GM18519 (cell line): ENCODE measurements around the gene BNC2.
A peak's percentile ranks its signal among the peaks of the same experiment; 100 is the strongest.

Source experiments
- ATAC-seq: cut with Tn5 transposase; IDR thresholded peaks from one replicate; pipeline ENCODE4 v1.9.1; 2021; ENCODE audit warnings: mild to moderate bottlenecking, moderate library complexity; ENCODE audit not compliant: unreplicated experiment, low FRiP score

The BNC2 gene

GRCh38 chr9:16527573-16527972 lies 342.9 kb downstream of the BNC2 start:
- no peak for ATAC-seq

DNA sequence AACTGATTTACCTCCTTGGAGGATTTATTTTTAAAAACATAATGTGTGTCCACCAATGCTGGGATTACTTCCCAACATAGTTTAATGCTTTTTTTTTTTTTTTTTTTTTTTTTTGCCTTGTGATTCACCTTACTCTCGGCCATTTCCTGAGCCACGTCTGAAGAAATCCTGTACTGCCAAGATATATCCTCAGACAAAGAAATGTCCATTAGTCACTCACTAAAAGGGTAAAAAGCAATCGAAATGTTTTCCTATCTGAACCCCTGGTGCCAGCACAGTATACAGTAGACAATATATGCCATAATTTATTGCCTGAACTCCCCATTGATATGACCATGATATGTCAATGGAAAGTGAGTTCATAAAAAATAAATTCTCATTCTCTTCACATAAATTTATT lies 344.1 kb downstream of the BNC2 start:
- no peak for ATAC-seq

- no peak for ATAC-seq
Measured at GRCh38 chr9:16524823-16525222, 345.6 kb downstream of the BNC2 start.

- peak; percentile 55 for ATAC-seq
Measured at GRCh38 chr9:16524078-16524477, 346.4 kb downstream of the BNC2 start.

DNA sequence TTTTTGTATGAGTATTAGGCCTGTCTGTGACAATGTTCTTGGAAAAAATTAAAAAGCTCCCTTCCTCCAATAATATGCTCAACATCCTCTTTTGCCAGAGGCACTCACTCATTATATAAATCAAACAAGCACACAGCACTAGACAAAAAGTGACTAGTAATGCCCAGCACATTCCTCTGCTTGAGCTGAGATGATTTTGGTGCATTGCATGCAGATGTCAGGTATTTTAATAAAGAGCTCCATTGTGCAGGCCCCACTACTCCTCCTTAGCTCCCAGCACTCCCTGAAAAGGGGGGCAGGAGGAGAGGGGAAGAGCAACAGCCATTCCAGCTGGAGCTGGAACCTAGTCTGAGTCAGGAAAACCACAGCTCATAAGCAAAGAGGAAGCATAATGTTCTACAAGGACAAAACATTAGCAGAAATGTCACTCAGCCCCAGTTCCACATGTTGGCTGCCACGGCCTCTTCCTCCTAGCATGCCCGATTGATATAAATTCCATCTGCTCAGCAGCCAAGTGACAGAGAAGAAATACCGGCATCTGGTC lies 348.5 kb downstream of the BNC2 start:
- ATAC-seq: no peak

GRCh38 chr9:16519001-16519400 lies 351.5 kb downstream of the BNC2 start:
- ATAC-seq: no peak

DNA sequence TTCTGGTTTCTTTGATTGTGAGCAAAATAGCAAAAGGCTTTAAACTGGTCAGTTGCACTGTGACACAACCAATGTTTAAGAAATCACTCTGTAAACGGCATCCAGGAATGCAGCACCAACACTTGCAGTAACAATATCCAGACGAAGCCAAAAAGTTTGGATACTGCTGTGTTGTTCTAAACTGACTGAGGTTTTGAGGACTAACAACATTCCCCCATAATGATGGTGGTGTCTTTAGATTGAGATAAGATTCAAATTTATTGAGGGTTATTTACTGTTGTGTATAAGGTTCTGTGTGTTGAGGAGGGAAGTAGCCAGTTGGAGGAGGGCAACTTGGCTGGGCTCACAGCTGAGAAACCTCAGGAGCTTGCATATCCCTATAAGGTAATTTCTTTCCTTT lies 353.6 kb downstream of the BNC2 start:
- no peak for ATAC-seq

GRCh38 chr9:16515879-16516301 lies 354.6 kb downstream of the BNC2 start:
- ATAC-seq: no peak

DNA sequence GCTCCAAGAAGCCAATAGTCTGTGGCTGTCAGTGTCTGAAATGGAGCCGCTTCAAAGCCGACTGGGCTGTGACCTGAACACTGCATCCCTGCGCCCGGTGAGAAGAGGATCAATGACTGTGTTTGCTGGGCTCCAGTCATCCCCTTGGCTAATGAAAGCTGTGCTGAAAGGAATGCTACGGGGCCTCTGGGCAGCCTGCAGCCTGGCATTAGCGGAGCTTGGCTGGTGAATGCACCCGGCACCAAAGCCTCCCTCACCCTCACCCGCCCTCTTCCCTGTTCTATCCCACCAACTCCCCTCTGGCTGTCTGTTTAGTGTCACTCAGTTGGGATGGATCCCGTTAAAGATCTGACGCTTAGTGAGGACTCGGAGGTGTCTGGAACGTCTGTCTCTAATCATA lies 355.3 kb downstream of the BNC2 start:
- no peak for ATAC-seq

DNA sequence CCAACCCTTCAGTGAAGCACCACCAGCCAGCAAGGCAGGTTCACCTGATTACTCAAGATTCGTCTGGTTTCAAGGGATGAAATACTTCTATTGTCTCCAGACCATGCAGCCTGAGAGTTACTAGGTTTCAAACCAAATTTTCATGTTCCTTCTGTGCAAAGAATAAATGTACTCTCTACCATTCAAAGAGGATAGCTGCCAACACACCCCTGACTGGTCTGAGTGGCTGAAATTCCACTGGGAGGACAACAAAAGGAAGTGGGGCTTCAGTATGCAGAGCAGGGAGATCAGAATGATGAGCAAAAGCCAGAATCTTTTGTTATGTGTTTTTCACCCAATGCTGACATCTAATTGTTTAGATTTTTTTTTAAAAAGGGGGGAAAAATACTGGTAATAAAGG lies 356.3 kb downstream of the BNC2 start:
- ATAC-seq: no peak

- ATAC-seq: no peak
Measured at GRCh38 chr9:16512281-16512680, 358.2 kb downstream of the BNC2 start.

GRCh38 chr9:16510482-16510881 lies 360.0 kb downstream of the BNC2 start:
- no peak for ATAC-seq

GRCh38 chr9:16509997-16510396 lies 360.5 kb downstream of the BNC2 start:
- no peak for ATAC-seq

- no peak for ATAC-seq
Measured at GRCh38 chr9:16505199-16505598, 365.3 kb downstream of the BNC2 start.

GRCh38 chr9:16501726-16502125 lies 368.7 kb downstream of the BNC2 start:
- no peak for ATAC-seq

- no peak for ATAC-seq
Measured at GRCh38 chr9:16501141-16501540, 369.3 kb downstream of the BNC2 start.

- no peak for ATAC-seq
Measured at GRCh38 chr9:16500386-16500785, 370.1 kb downstream of the BNC2 start.

GRCh38 chr9:16499892-16500291 lies 370.6 kb downstream of the BNC2 start:
- ATAC-seq: no peak

GRCh38 chr9:16496908-16497307 lies 373.6 kb downstream of the BNC2 start:
- no peak for ATAC-seq

DNA sequence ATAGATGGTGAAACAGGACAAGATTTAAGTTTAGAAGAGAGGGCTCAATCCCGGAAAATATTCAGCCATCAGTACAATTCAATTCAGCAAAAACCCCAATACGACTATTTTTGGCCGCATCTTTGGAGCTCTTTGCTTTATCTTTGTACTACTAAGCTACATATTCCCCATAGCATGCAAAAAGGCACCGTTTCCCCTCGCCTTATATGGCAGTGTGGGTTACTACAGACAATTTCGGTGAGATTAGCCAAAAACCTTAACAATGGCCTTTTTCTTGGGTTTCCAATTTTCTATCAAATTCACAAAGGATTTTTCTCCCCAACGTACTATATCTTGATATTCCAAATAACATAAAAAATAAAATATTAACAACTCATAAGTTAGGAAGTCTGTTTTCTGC lies 382.6 kb downstream of the BNC2 start:
- no peak for ATAC-seq

GRCh38 chr9:16485575-16486321 lies 384.7 kb downstream of the BNC2 start:
- ATAC-seq: no peak

GRCh38 chr9:16485160-16485559 lies 385.3 kb downstream of the BNC2 start:
- ATAC-seq: no peak
